Mucosa of gallbladder (tissue), 1 donor: ENCODE results near the gene KRTAP10-8. TPM values are rescaled to one million over a fixed set of nuclear protein-coding genes. Genes with fewer than 3 reads are reported as not detected.
"Not testable (repeated sequence)": the region's sequence is repeated elsewhere in the genome, so short reads cannot be mapped to it uniquely, and the experiment has no call there.

ENCODE experiments used
- DNase-seq: peaks from one replicate; pipeline ENCODE4 v3.0.0-alpha.2; 2020; ENCODE audit warnings: low spot score
- total RNA-seq: library from RNA; stranded (reverse); gene quantifications from one replicate; pipeline ENCODE4 v1.2.1, GENCODE V29; 2021
- donor health status: DM: no; HTN: no; CAD: no.

Gene KRTAP10-8
- total RNA-seq, 1 donor from 2014 or later = not detected

DNA sequence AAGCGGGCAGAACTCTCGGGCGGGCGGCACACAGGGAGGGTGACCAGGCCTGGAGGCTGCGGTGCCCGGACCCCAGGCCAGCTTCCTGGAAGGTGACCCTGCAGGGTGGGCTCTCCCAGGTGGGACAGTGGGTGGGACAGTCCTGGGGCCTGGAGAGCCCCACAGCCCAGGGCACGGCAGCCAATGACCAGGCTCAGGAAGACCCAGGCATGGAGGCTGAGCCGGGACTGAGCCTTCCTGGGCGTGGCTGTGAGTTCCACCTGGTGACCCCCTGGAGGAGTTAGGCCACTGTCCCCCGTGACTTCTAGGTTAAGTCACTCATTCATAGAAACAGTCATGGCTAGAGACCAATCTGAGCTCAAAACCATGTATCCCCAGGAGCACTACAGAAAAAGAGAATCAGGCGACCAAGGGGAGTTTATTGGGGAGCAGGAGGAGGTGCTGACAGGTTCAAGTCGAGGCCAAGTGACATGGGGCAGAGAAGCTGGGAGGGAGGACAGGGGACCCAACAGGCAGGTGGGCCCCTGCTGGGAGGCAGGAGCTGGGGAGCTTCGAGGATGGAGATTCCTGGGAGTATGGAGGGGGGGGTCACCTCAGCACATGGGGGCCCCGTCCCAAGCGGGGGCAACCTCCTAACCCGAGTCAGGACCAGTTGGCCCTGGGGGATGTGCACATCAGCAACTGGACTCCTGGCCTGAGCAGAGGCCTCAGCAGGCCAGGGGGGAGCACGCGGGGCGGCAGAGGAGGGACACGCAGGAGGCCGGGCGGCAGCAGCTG is 32.6 kb upstream of the KRTAP10-8 start:
- peak; percentile 4 for DNase-seq

DNA sequence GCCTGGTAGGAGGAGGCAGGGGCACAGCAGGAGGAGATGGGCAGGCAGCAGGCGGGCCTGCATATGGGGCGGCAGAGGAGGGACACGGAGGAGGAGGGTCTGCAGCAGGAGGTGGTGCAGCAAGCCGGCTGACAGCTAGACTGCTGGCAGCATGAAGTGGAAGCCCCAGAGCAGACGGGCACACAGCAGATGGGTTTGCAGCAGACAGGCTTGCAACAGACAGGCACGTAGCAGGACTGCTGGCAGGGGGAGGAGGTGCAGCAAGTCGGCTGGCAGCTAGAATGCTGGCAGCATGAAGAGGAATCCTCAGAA is 32.1 kb upstream of the KRTAP10-8 start:
- DNase-seq = no peak

DNA sequence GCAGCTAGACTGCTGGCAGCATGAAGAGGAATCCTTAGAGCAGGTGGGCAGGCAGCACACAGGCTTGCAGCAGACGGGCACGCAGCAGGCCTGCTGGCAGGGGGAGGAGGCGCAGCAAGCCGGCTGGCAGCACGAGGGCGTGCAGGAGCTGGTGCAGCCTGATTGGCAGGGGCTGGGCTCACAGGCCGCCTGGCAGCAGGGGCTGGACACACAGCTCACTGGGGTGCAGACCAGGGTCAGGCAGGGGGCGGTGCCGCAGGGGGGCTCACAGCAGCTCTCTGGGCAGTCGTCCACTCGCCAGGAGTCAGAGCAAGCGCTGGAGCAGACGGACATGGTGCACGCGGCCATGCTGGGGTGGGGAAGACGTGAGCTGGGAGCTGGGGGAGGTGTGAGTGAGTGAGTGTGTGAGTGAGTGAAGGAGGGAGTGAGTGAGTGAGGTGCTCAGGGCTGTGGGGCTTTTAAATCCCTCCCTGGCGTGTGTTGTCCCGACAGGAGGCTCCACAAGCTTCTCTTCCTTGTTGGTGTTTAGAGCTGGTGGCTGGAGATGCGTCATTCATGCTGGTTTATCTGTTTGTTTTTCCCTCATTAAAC is 31.6 kb upstream of the KRTAP10-8 start, which contains the start of gene KRTAP10-5:
Gene KRTAP10-5 (minus strand): TSS at position 374 of the 591 bp plus-strand sequence. CDS start 26 bp downstream, at position 348.
- DNase-seq = not testable (repeated sequence)

DNA sequence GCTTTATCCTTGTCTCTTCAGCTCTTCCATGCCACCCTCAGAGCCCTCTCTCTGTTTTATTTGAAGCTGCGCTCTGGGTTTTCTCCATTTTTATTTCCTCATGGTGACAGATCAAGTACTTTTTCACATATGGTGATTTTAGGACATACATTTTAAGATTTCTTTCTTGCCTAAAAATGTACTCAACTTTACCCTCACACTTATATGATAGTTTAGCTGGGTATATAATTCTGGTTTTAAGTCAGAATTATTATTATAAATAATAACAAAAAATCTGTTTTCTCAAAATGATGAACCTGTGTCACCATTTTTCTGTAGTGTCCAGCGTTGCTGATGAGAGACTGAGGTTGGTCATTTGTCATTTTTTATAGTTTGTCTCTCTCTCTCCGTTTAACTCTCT is 30.7 kb upstream of the KRTAP10-8 start:
- DNase-seq = no peak

DNA sequence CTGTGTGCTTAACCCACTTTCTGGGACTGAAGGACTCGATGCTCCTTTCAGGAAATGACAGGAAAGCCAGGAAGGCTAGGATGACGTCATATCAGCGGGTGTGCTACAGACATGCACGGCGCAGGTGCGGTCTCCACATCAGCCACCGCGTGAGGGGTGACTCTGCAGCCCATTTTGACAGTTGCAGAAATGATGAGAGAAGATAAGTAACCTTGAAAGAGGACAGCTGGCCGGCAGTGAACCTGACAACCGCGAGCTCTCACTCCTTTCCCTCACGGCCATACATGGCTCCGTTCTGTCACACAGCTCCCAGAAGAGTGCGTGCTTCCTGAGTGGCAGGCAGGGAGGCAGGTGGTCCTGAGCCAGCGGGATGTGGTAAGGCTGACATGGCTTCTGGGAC is 29.8 kb upstream of the KRTAP10-8 start:
- DNase-seq = no peak

DNA sequence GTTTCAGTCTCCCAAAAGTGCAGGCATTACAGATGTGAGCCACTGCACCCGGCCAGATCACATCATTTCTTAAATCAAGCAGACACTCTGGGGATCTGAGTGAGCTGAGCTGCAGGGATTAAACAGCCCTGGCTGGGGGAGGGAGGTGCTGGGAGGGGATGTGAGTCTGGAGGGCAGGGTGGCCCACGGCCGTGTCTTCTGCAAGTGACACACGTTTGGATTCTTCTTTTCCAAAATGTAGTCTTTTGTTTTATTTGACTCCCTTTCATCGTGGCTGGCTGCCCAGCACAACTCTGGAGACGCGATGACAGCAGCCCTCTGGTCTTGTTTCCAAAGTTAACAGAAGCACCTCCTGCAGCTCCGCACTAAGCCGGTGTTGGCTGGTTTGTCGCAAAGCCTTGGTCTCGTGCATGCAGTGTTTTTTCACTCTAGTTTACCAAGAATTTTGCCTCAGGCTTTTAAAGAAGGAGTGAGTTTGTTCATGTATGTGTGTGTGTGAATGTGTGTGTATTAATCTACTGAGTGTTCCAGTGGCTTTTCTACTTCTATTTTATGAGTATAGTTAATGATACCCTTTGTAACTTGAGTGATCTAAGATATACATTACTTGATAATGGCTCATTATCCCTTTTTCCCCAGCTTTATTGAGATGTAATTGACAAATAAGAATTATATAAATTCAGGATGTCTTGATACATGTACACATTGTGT is 28.6 kb upstream of the KRTAP10-8 start:
- DNase-seq = no peak

DNA sequence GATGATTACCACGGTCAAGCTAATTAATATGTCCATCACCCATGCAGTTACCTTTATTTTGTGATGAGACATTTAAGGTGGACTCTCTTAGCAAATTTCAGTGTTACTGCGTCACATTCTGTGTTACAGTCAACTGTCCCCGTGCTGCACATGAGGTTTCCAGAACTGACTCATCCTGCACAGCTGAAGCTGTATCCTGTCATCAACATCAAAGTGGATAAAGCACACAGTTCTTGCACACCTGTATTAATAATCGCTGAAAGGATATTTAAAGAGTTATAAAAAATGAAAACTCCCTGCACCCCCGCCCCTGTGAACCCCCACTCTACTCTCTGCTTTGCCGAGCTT is 28.1 kb upstream of the KRTAP10-8 start:
- no peak for DNase-seq

DNA sequence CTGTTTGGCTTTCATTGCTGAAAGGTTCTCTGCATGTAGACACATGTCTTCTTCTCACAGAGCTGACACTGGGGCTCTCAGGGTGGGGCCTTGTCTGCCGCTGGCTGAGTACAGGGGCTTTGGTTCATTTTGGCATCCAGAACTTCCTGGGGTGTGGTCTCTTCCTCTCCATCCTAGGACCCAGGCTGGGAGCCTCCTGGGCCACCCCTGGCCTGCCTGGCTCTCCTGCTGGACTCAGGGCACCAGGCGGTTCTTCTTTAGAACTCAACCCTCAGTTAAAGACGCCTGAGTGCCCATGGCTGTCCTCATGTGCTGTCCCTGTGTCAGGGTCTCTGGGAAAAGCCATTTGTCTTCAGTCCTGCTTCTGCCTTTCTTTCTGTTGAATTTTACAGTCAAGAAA is 26.0 kb upstream of the KRTAP10-8 start:
- no peak for DNase-seq

DNA sequence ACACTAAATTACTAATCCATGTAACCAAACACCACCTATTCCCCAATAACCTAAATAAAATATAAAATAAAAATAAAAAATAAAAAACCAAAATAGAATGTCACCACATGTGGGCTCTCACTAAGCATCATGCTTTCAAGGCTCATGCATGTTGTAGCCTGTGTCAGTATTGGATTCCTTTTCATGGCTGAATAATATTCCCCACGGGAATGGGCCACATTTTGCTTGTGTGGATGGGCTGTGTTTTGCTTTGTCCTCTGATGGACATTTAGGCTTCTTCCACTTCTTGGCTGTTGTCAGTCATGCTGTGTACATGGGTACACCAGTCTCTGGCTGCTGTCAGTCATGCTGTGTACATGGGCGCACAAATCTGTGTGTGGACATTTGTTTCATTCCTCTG is 22.8 kb upstream of the KRTAP10-8 start:
- DNase-seq = no peak

DNA sequence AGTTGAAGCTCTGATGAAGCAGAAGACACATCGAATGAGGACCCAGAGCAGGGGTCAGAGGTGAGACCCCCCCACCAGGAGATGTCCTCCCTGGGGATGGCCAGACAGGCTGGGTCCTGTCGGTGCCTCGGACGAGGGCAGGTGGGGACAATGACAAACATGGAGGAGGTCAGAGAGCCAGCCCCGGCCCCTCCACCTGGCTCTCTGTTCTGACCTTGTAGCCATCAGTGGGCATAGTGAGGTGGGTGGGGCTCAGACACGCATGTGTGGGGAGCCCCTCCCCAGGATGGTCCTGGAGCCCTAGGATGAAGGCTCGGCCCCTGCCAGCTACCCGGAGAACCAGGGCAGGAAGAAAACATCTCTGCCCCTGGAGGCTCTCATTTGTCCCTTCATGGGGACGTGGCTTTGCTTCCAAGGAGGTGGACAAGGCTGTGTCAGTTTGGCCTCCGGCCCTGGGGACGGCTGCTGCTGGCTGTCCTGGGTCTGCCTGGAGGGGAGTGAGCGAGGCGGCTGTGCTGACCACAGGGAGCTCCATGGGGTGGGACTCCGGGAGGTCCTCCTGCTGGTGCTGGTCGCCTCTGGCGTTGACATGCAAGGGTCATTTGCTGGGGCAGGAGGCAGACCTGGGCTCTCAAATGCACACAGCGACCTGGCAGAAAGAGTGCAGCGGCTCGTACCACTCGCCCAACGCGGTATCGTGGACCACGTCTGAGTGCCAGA is 22.1 kb upstream of the KRTAP10-8 start:
- no peak for DNase-seq

DNA sequence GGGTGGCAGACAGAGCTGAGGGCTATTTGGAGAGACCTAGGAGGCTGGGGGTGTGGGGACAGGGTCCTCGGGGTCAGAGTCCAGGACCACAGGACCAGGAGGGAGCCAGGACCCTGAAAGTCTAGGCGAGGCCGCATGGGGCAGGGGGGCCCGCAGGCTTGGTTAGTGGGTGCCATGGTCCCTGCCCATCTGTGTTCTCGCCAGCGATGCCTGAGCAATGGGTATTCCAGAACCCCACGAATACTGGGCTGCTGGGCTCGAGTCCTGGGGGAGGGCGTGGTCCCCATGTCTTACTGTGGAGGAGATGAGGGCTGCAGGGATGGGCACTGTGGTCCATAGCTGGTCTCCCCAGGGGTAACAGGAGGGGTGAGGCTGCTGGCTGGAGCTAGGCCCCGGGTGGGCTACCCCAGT is 21.6 kb upstream of the KRTAP10-8 start:
- no peak for DNase-seq

DNA sequence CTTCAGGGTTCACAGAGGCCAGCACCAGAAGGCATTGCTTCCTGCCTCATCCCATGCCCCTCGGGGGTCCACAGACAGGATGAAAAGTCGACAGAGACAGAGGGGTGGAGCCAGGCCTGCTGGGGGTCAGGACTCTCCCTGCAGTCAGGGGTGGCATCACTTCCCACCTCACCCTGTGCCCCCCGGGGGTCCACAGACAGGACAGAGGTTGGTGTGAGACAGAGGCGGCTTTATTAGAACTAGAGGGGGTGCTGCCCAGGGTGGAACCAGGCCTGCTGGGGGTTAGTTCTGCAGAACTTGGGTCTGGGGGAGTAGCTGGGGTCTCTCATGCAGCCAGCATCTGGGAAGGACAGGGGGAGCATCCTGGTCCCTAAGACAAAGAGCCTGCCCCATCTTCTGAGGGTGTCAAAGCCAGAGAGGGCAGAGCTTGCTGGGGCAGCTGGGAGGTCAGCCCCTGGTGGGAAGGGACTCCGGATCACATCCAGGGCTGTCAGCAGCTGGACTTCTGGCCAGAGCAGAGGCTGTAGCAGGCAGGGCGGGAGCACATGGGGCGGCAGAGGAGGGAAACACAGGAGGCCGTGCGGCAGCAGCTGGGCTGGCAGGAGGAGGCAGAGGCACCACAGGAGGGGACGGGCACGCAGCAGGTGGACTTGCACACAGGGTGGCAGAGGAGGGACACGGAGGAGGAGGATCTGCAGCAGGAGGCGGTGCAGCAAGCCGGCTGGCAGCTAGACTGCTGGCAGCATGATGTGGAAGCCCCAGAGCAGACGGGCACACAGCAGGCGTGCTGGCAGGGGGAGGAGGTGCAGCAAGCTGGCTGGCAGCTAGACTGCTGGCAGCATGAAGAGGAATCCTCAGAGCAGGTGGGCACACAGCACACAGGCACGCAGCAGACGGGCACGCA is 20.7 kb upstream of the KRTAP10-8 start:
- not testable (repeated sequence) for DNase-seq

DNA sequence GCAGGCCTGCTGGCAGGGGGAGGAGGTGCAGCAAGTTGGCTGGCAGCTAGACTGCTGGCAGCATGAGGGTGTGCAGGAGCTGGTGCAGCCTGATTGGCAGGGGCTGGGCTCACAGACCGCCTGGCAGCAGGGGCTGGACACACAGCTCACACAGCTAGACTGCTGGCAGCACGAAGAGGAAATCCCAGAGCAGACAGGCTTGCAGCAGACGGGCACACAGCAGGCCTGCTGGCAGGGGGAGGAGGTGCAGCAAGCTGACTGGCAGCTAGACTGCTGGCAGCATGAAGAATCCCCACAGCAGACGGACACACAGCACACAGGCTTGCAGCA is 20.1 kb upstream of the KRTAP10-8 start:
- not testable (repeated sequence) for DNase-seq

DNA sequence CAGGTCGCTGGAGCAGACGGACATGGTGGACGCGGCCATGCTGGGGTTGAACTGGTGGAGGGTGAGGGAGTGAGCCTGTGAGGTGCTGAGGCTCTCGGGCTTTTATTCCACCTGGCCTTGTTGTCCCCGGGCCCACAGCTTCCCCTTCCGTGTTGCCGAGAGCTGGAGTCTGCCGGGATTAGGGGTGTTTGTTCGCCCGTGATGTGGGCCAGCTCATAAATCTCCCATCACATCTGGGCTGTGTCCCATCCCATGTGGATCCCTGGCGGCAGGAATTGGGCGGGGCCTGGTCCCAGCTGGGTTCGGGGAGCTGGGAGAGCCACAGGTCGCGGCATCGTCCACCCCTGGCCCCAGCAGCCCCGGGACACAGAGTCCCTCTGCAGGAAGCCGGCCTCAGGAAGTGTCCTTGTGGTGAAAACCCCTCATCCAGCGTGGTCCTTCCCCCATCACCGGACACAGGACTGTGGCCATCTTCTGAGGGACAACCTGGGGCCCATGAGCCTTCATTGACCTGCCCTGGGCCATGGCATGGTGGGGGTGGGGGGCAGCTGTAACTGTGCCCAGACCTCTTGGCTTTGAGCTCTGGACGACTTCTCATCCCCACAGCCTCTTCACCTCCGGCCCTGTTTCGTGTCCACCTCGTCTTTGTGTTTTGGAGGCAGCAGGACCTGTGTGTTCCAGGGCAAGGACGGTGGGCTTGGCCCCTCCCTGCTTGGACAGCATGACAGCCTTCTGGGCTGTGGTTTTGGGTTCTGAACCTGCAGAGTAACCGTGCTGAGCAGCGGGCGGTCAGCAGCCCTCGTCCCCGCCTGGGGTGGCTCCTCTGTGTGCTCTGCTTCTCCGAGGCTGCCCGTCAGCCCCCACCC is 19.2 kb upstream of the KRTAP10-8 start, which contains the start of gene KRTAP10-6:
Gene KRTAP10-6 (minus strand): TSS at position 60 of the 866 bp plus-strand sequence. CDS start 21 bp downstream, at position 39.
- no peak for DNase-seq

DNA sequence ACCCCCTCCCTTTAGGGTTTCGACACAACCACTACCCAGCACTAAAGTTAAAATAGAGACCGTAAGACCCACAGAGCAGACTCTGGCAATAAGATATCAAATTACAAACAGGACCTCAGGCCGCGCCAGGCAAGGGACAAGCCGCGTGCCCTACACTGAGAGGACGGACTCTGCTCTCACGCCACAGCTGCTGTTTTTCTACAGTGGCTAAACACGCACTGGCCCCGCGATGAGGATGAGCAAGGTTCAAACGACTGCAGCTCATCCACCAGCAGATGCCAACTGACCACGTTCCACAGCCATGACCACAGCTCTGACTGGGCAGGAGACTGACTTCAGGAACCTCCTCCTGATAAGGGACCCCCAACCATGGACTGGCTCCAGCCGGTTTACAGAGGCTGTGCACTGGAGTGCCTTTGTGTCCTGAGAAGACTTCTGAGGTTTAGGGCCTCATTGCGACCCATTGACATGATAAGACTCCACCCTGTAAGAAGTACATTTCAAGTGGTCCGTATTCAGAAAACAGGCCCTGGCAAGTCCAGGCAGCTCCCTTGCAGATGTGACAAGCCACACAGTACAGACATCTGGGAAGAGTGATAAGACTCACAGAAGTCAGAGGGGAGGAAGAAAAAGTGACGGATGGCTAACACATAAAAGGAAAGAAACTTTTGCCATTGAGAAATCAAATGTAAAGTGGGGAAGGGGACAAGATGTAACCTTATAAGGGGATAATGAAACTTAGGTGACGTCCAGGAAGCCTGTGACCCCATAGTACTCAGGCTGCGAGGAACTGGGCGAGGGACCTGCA is 18.1 kb upstream of the KRTAP10-8 start:
- DNase-seq = no peak

DNA sequence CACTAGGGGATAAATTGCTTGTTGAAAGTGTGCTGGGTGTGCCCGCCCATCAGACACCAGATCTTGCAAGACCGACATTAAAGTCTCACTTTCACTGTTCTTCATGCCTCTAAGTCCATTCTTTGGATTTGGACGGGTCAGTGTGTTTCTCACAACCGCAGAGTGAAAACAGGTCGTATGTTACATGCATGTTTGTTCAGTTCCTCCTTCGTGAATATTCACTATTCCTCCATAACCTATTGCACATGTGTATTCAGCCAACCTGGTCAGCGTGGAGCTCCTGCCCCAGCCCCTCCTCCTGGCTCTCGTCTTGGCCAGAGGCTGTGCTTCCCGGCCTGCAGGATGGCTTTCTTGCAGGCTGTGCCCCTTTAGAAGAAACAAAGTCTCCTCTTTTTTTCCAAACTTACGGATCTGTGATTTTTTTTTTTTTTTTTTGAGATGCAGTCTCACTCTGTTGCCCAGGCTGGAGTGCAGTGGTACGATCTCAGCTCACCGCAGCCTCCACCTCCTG is 17.4 kb upstream of the KRTAP10-8 start:
- DNase-seq = no peak

DNA sequence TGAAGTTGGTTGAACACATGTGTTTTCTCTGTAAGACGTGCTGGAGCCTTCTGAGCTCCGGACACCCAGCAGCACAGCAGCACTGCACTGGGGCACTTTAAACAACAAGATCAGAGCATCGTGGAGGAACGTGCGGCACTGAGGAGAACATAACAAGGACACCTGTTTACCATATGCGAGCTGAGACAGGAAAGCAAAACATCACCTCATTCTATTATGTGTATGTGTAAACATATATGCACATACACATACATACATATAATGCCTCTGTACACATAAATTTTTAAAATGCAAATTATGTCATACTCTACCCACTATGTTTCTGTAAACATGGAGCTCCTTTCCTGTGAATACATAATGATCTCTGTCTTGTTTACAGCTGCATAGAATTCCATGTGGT is 16.4 kb upstream of the KRTAP10-8 start:
- no peak for DNase-seq

DNA sequence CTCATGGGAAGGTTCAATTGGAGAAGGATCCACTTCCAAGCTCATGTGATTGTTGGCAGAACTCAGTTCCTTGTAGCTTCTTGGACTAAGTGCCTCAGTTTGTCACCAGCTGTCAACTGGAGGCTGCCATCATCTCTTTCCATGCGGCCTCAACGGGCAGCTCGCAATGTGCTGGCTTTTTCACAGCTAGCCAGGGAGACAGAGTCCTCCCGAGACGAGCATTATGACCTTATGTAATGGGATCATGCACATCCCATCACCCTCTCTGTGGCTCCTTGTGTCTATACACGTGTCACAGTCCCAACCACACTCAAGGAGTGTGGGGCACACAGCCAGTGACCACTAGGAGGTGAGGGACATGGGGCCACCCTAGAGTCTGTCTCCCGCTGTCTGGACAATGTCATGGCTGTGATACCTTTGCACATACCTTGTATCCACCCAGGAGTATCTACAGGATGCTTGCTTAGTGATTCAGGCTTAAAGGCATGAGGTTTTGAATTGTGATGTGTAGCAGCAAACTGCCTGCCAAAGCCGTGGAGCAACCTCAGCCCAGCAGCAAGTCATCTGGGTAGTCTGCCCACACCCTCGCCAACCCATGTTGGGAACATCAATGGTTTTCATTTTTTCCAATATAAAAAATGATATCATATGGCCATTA is 15.7 kb upstream of the KRTAP10-8 start:
- no peak for DNase-seq

DNA sequence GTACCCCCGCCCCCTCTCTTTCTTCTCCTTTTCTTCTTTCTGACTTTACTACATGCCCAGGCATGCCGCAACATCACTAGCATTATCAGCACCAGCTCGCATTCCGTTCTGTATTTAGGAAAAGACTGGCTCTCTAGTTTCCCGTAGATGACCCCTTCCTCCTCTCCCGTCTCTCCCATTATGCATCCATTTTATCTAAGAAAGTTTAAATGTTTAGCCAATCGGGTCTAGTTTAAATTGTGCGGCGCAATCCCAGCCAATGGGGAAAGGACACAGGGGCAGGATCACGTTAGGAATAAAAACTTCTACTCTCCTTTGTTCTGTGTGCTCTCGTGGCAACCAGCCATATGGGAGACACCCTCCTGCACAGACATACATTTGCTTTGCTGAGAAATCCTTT is 13.8 kb upstream of the KRTAP10-8 start:
- no peak for DNase-seq
